HL-60 (cell line): ENCODE results near the gene KIAA1671.

ENCODE experiments used
- DNase-seq, 2 experiments: peaks; one replicate each; pipeline ENCODE4 v3.0.0-alpha.2; 2010 to 2020; ENCODE audit warnings: low read depth in 1 of 2, low spot score in 1 of 2
- H3K27ac ChIP-seq: fragments of 250-450 bp; sonication (Bioruptor Pico); replicated peaks from 2 replicates; pipeline ENCODE4 v1.5.1; 2020; ENCODE audit warnings: mild to moderate bottlenecking, moderate library complexity
- H3K27me3 ChIP-seq: fragments of 250-450 bp; sonication (Bioruptor Pico); 2 replicates; pipeline ENCODE4 v1.5.1; 2021; ENCODE audit warnings: mild to moderate bottlenecking, moderate library complexity; ENCODE audit not compliant: insufficient read depth, poor library complexity, severe bottlenecking
- H3K4me3 ChIP-seq: replicated peaks from 2 replicates; pipeline ENCODE4 v1.5.1; 2011; ENCODE audit warnings: mild to moderate bottlenecking, control low read depth, low read length; ENCODE audit not compliant: insufficient read depth
- CTCF ChIP-seq: IDR thresholded peaks from one replicate; pipeline ENCODE4 v1.5.1; 2011; ENCODE audit warnings: low read length, control low read depth, inconsistent platforms; ENCODE audit not compliant: insufficient read depth
- GABPA ChIP-seq: IDR thresholded peaks from 2 replicates; pipeline ENCODE4 v1.6.1; 2012; ENCODE audit warnings: low read depth
- POLR2AphosphoS5 ChIP-seq: IDR thresholded peaks from 2 replicates; pipeline ENCODE4 v1.6.1; 2012; ENCODE audit warnings: low read depth
- REST ChIP-seq: IDR thresholded peaks from 2 replicates; pipeline ENCODE4 v1.6.1; 2012; ENCODE audit warnings: low read depth; ENCODE audit not compliant: insufficient replicate concordance
- SPI1 ChIP-seq: IDR thresholded peaks from 2 replicates; pipeline ENCODE4 v1.6.1; 2012; ENCODE audit warnings: low read depth, mild to moderate bottlenecking, borderline replicate concordance

The KIAA1671 gene

GRCh38 chr22:25095869-25096268 is 143.4 kb downstream of the KIAA1671 start:
- TF ChIP-seq GABPA (no peak), POLR2AphosphoS5 (no peak), CTCF (no peak), REST (no peak), SPI1 (no peak)
- H3K4me3 ChIP-seq = no peak overlapping the region
- H3K27me3 ChIP-seq = no peaks in the 10 kb centered on the region
- H3K27ac ChIP-seq = no peak overlapping the region
- no peak for DNase-seq

GRCh38 chr22:25096638-25097405 is 144.3 kb downstream of the KIAA1671 start:
- Histone ChIP-seq H3K27me3 (no peaks in the 10 kb centered on the region), H3K27ac (no peak overlapping the region), H3K4me3 (no peak overlapping the region)
- DNase-seq = no peak
- TF ChIP-seq GABPA = no peak
- no peak for TF ChIP-seq POLR2AphosphoS5
- no peak for TF ChIP-seq SPI1
- TF ChIP-seq REST = no peak
- no peak for TF ChIP-seq CTCF

GRCh38 chr22:25098445-25099081 is 146.0 kb downstream of the KIAA1671 start:
- no peak overlapping the region for H3K27ac ChIP-seq
- no peak overlapping the region for H3K4me3 ChIP-seq
- TF ChIP-seq GABPA (no peak), CTCF (no peak), REST (no peak), SPI1 (no peak), POLR2AphosphoS5 (no peak)
- no peak for DNase-seq
- H3K27me3 ChIP-seq = no peaks in the 10 kb centered on the region
